K562 (cell line): ENCODE data around the gene COPS4. TPM values are rescaled to one million over a fixed set of nuclear protein-coding genes. Genes with fewer than 3 reads are reported as not detected.

Experiments used
- AFF4 ChIP-seq: sonication (generic); formaldehyde crosslinking; IDR thresholded peaks from 2 replicates; pipeline ENCODE4 v1.8.0; 2023; ENCODE audit warnings: mild to moderate bottlenecking, missing genetic modification reagents
- ARID1B ChIP-seq: fragments of 450-650 bp; IDR thresholded peaks from 2 replicates; pipeline ENCODE4 v1.6.1; 2016; ENCODE audit warnings: antibody characterized with exemption, mild to moderate bottlenecking, inconsistent platforms
- BRCA1 ChIP-seq, 2 experiments: fragments of 450-650 bp in 1 of 2; sonication (generic) in 1 of 2; formaldehyde crosslinking in 1 of 2; IDR thresholded peaks; 2 replicates each; pipeline versions ENCODE4 v1.5.0 to v1.6.1; 2017 to 2020; ENCODE audit warnings: mild to moderate bottlenecking in 1 of 2, missing genetic modification reagents in 1 of 2
- E2F1 ChIP-seq: sonication (generic); formaldehyde crosslinking; IDR thresholded peaks from 2 replicates; pipeline ENCODE4 v1.8.1; 2023; ENCODE audit warnings: mild to moderate bottlenecking, missing genetic modification reagents, moderate library complexity
- FIP1L1 ChIP-seq: fragments of 200-400 bp; formaldehyde crosslinking; IDR thresholded peaks from 2 replicates; pipeline ENCODE4 v1.6.1; 2018; ENCODE audit warnings: mild to moderate bottlenecking, low read depth, low read length; ENCODE audit not compliant: poor library complexity, severe bottlenecking
- IFI16 ChIP-seq: fragments of 250-450 bp; sonication (Bioruptor Pico); IDR thresholded peaks from 2 replicates; pipeline ENCODE4 v2.1.2; 2022; ENCODE audit warnings: mild to moderate bottlenecking, inconsistent platforms
- MCM5 ChIP-seq: fragments of 450-650 bp; IDR thresholded peaks from 2 replicates; pipeline ENCODE4 v1.6.1; 2016; ENCODE audit warnings: low read depth
- NCOR1 ChIP-seq: fragments of 450-650 bp; IDR thresholded peaks from 2 replicates; pipeline ENCODE4 v1.6.1; 2016; ENCODE audit warnings: mild to moderate bottlenecking, moderate library complexity
- PCBP1 ChIP-seq: fragments of 200-400 bp; formaldehyde crosslinking; IDR thresholded peaks from 2 replicates; pipeline ENCODE4 v1.6.1; 2018; ENCODE audit warnings: mild to moderate bottlenecking, low read depth, low read length; ENCODE audit not compliant: poor library complexity, severe bottlenecking
- POLR2AphosphoS2 ChIP-seq: IDR thresholded peaks from 2 replicates; pipeline ENCODE4 v1.6.1; 2012; ENCODE audit warnings: low read length, improper control_type of control experiment
- POU5F1 ChIP-seq: fragments of 150-350 bp; IDR thresholded peaks from 2 replicates; pipeline ENCODE4 v1.6.1; 2014; ENCODE audit warnings: borderline replicate concordance, low read length, low read depth, mild to moderate bottlenecking; ENCODE audit not compliant: partially characterized antibody
- RREB1 ChIP-seq: fragments of 250-450 bp; sonication (Bioruptor Pico); IDR thresholded peaks from 2 replicates; pipeline ENCODE4 v1.4.0; 2020
- SMC3 ChIP-seq: conservative IDR thresholded peaks from 2 replicates; pipeline ENCODE4 v1.6.1; 2011; ENCODE audit warnings: low read depth, low read length, improper control_type of control experiment; ENCODE audit not compliant: insufficient read depth
- SP2 ChIP-seq: IDR thresholded peaks from 2 replicates; pipeline ENCODE4 v1.6.1; 2011; ENCODE audit warnings: mild to moderate bottlenecking, low read depth, low read length, moderate library complexity; ENCODE audit not compliant: poor library complexity, severe bottlenecking; ENCODE audit errors: extremely low read depth
- ZNF316 ChIP-seq: fragments of 450-650 bp; IDR thresholded peaks from 2 replicates; pipeline ENCODE4 v1.6.1; 2016
- ZNF354B ChIP-seq: fragments of 250-450 bp; sonication (Bioruptor Pico); IDR thresholded peaks from 2 replicates; pipeline ENCODE4 v1.4.0; 2020
- polyA plus RNA-seq, 8 experiments: library from polyadenylated mRNA; depleted of rRNA in 4 of 8; stranded (reverse) in 5 of 8; unstranded in 3 of 8; fragments of >200 nt; fragmentation: Nextera tagmentation in 2 of 8; fragmentation: Illumina TruSeq in 1 of 8; extraction: Ambion mirVana in 2 of 8; extraction: Trizol in 1 of 8; gene quantifications; 2 replicates each; pipeline versions ENCODE4 v1.2.1 to v1.2.3, GENCODE V29; 2011 to 2014; ENCODE audit warnings: inconsistent platforms in 1 of 8, missing spikeins in 1 of 8
- total RNA-seq, 7 experiments: library from RNA; depleted of rRNA in 6 of 7; stranded (reverse); fragments of >200 nt in 6 of 7; fragmentation: Illumina TruSeq in 2 of 7; extraction: Trizol in 2 of 7; gene quantifications; 2 replicates each; pipeline versions ENCODE4 v1.2.1 to v1.2.3, GENCODE V29; 2011 to 2021; ENCODE audit warnings: low replicate concordance in 1 of 7

COPS4 gene
- total and polyA plus RNA-seq, 9 of the 15 experiments (the other 6 are each of a cell fraction or from before 2014, with no cell fraction given) = 44.7 to 180 (median 70.9) TPM

GRCh38 chr4:83034630-83035494, at the start of gene COPS4 (continued):
- TF ChIP-seq FIP1L1 (no peak), IFI16 (CRISPR knock-in tag) (no peak), NCOR1 (peak; percentile 60), ARID1B (peak; percentile 50), SMC3 (0 out of 2 replicates have a peak, but pooled peaks have one; percentile 2), SP2 (peak; percentile 99), PCBP1 (no peak), ZNF316 (no peak), RREB1 (CRISPR knock-in tag) (0 out of 2 replicates have a peak, but pooled peaks have one; percentile 54), AFF4 (CRISPR knock-in tag) (peak; percentile 89), MCM5 (no peak), BRCA1 (IDR thresholded peaks at IDR 0.05) (no peak), BRCA1 (CRISPR knock-in tag; IDR thresholded peaks at IDR 0.05) (no peak), ZNF354B (CRISPR knock-in tag) (no peak), POU5F1 (no peak), POLR2AphosphoS2 (no peak; the same call in 1 of the 2 replicates), E2F1 (peak; percentile 35; the same call in 1 of the 2 replicates)
